Kidney (tissue), 14 donors: ENCODE data around the gene PTPRM. TPM values are rescaled to one million over a fixed set of nuclear protein-coding genes. Genes with fewer than 3 reads are reported as not detected.

Experiments used
- DNase-seq, 5 donors: peaks; one replicate each; pipeline ENCODE4 v3.0.0-alpha.2; 2013 to 2020
- FAIRE-seq: peaks from 2 replicates; lab custom pipeline; 2012; peaks lifted over from hg19 to GRCh38; lab: Jason Lieb, UNC
- H3K27ac ChIP-seq, 2 donors: one replicate each; pipeline ENCODE4 v1.7.0; 2013; ENCODE audit warnings: low read depth in 2 of 2, low read length in 2 of 2, inconsistent platforms in 1 of 2
- H3K27me3 ChIP-seq: one replicate; pipeline ENCODE4 v1.7.1; 2013; ENCODE audit warnings: low read length, inconsistent platforms; ENCODE audit not compliant: control insufficient read depth, insufficient read depth
- H3K36me3 ChIP-seq, 3 donors: one replicate each; pipeline versions ENCODE4 v1.7.0 to v1.7.1; 2013; ENCODE audit warnings: low read length in 3 of 3, control low read depth in 1 of 3, inconsistent platforms in 1 of 3; ENCODE audit not compliant: insufficient read depth in 3 of 3, control insufficient read depth in 2 of 3
- H3K4me1 ChIP-seq, 3 donors: one replicate each; pipeline versions ENCODE4 v1.7.0 to v1.7.1; 2013; ENCODE audit warnings: low read length in 3 of 3, inconsistent platforms in 1 of 3, low read depth in 1 of 3; ENCODE audit not compliant: control insufficient read depth in 2 of 3, insufficient read depth in 2 of 3
- H3K4me3 ChIP-seq, 3 donors: one replicate each; pipeline versions ENCODE4 v1.7.0 to v1.8.1; 2013; ENCODE audit warnings: low read length in 3 of 3, control low read depth in 1 of 3, inconsistent platforms in 1 of 3
- H3K9ac ChIP-seq, 3 donors: one replicate each; pipeline versions ENCODE4 v1.7.0 to v1.7.1; 2013; ENCODE audit warnings: low read length in 3 of 3, control low read depth in 1 of 3, inconsistent platforms in 1 of 3
- H3K9me3 ChIP-seq, 3 donors: one replicate each; pipeline versions ENCODE4 v1.7.0 to v1.7.1; 2013; ENCODE audit warnings: low read length in 3 of 3, control low read depth in 1 of 3, inconsistent platforms in 1 of 3; ENCODE audit not compliant: control insufficient read depth in 2 of 3, insufficient read depth in 1 of 3
- intact Hi-C: fragments of 100-400 bp; cut with DNase I; formaldehyde crosslinking; loops from one replicate; pipeline ENCODE4 v1.11.1; 2022
- polyA plus RNA-seq: library from polyadenylated mRNA; stranded (reverse); fragments of 350-450 nt; fragmentation: Illumina TruSeq; extraction: RNeasy Lipid Tissue Mini Kit (QIAGEN cat#74804); gene quantifications from one replicate; pipeline ENCODE4 v1.2.3, GENCODE V29; 2014; ENCODE audit warnings: low read depth, low replicate concordance; ENCODE audit not compliant: insufficient read depth
- total RNA-seq: library from RNA; stranded (reverse); fragmentation: NEBNext Ultra II Directional; extraction: Animal tissue kit (Norgen Biotek cat#: 25700); gene quantifications from one replicate; pipeline ENCODE4 v1.2.1, GENCODE V29; 2021
- TF ChIP-seq, protein P1 (sequence below): IDR thresholded peaks from 3 replicates; pipeline ENCODE4 v1.5.1; 2012; ENCODE audit warnings: mild to moderate bottlenecking, moderate library complexity, borderline replicate concordance; ENCODE audit not compliant: insufficient read depth; ENCODE audit errors: extremely low read depth
- donor health status: control.
- donor health status: control.
- donor health status: control.
- donor health status: control.
- donor health status: control.
- donor health status: DM: yes; HTN: yes; CAD: no.
- donor health status: Normal renal cell carcinoma (clear cell type).

Gene PTPRM
- total and polyA plus RNA-seq, 2 donors from 2014 or later = 52.4 to 98.9 TPM

DNA sequence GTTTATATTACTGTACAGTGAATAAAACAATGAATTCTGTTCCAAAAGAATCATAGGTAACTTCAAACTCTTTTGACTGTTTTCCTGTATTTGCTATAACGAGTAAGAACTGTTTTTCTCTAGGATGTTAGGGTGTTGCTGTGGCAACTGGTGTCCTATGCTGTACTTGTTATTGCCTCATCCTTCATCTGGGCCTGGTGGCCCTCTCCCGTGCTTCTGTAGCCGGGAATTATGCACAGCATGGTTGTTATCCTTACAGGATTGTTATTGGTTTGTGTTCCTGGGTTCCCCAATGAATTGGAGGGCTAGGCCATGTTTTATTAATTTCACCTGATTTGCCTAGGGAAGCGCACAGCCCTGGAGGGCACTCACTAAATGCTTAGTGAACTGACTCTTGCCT is 279.2 kb downstream of the PTPRM start:
- Histone ChIP-seq H3K9me3 (peaks cover 0 to 16% (median 2%) of the 10 kb centered on the region in 3 donors), H3K9ac (no peak overlapping the region), H3K27me3 (no peaks in the 10 kb centered on the region), H3K27ac (no peak overlapping the region), H3K4me1 (no peaks in the 10 kb centered on the region), H3K4me3 (no peak overlapping the region), H3K36me3 (no peaks in the 10 kb centered on the region)
- DNase-seq = no peak
- TF ChIP-seq, protein P1, sequence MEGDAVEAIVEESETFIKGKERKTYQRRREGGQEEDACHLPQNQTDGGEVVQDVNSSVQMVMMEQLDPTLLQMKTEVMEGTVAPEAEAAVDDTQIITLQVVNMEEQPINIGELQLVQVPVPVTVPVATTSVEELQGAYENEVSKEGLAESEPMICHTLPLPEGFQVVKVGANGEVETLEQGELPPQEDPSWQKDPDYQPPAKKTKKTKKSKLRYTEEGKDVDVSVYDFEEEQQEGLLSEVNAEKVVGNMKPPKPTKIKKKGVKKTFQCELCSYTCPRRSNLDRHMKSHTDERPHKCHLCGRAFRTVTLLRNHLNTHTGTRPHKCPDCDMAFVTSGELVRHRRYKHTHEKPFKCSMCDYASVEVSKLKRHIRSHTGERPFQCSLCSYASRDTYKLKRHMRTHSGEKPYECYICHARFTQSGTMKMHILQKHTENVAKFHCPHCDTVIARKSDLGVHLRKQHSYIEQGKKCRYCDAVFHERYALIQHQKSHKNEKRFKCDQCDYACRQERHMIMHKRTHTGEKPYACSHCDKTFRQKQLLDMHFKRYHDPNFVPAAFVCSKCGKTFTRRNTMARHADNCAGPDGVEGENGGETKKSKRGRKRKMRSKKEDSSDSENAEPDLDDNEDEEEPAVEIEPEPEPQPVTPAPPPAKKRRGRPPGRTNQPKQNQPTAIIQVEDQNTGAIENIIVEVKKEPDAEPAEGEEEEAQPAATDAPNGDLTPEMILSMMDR = no peak
- FAIRE-seq = no peak
- intact Hi-C loops = no loop called here

DNA sequence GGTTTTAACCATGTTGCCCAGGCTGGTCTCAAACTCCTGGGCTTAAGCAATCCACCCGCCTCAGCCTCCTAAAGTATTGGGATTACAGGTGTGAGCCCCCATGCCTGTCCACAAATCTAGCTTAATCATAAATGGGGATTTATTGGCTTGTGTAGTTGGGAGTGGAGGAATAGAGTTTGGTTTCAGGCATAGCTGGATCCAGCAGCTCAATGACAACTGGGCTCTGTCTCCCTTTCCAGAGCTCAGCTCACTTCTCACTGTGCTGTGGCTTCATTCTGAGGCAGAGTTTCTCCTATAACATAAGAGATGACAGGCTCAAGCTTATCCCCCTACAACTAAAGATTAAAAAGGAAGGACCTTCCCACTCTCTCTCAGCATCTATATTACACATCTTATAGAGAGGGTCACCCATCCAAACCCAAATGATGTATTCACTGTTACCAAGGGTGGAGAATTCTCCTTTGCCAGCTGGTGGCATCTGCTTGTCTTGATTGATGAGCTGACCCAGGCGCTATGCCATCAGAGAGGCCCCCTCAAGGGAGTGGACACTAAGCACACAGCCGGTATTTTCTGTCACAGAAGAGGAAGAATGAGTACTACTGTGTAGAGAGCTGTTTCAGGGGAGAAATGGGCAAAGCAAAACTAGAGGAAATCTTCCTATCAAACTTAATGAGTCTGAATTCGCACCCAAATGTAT is 280.4 kb downstream of the PTPRM start:
- no peak for DNase-seq
- Histone ChIP-seq H3K4me3 (no peak overlapping the region), H3K27me3 (no peaks in the 10 kb centered on the region), H3K4me1 (no peaks in the 10 kb centered on the region), H3K27ac (no peak overlapping the region), H3K36me3 (no peaks in the 10 kb centered on the region), H3K9ac (no peak overlapping the region), H3K9me3 (peaks cover 0 to 16% (median 2%) of the 10 kb centered on the region in 3 donors)
- intact Hi-C loops = no loop called here
- no peak for FAIRE-seq
- TF ChIP-seq, protein P1 = no peak

DNA sequence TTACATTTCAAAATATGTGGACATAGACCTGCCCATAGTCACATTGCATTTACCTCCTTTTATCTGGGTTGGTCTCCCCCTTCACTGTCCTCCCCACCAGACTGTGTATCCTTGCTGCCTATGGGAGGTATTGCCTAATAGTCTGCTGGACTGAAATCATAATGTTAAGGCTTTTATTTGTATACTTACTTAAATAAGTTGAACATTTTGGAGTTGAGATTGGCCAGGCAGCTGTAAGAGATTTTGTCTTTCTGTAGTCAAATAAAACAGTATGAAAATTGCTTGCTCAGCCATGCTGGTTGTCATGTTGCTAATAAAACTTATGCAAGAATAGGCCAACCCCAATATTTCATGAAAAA is 280.9 kb downstream of the PTPRM start:
- H3K27me3 ChIP-seq = no peaks in the 10 kb centered on the region
- no peak for FAIRE-seq
- no peak overlapping the region for H3K9ac ChIP-seq
- TF ChIP-seq, protein P1 = no peak
- no peaks in the 10 kb centered on the region for H3K36me3 ChIP-seq
- peaks cover 0 to 16% (median 2%) of the 10 kb centered on the region in 3 donors for H3K9me3 ChIP-seq
- H3K4me3 ChIP-seq = no peak overlapping the region
- intact Hi-C loops = no loop called here
- DNase-seq = no peak
- H3K27ac ChIP-seq = no peak overlapping the region
- H3K4me1 ChIP-seq = no peaks in the 10 kb centered on the region
